Activated T-cell treated with anti-CD3 and anti-CD28 coated beads, Interleukin-2, amount 50 U/mL, for 24 hours (primary cell): ENCODE results near the gene KIRREL1.

Source experiments
- DNase-seq: peaks from one replicate; pipeline ENCODE4 v3.0.0-alpha.2; 2020
- H3K27ac Mint-ChIP-seq: 2 replicates; pipeline ENCODE4 v1.8.0; 2020; ENCODE audit warnings: mild to moderate bottlenecking, mixed read lengths
- H3K27me3 Mint-ChIP-seq: 2 replicates; pipeline ENCODE4 v1.8.0; 2020; ENCODE audit warnings: mixed read lengths
- H3K36me3 Mint-ChIP-seq: 2 replicates; pipeline ENCODE4 v1.8.0; 2020; ENCODE audit warnings: low read depth, mixed read lengths
- H3K4me1 Mint-ChIP-seq: 2 replicates; pipeline ENCODE4 v1.8.0; 2020; ENCODE audit warnings: low read depth, mixed read lengths
- H3K4me3 Mint-ChIP-seq: 2 replicates; pipeline ENCODE4 v1.8.0; 2020; ENCODE audit warnings: mild to moderate bottlenecking, moderate library complexity, mixed read lengths
- H3K9me3 Mint-ChIP-seq: 2 replicates; pipeline ENCODE4 v1.8.0; 2020; ENCODE audit warnings: mixed read lengths

Gene KIRREL1

GRCh38 chr1:158024737-158025136 lies 31.3 kb downstream of the KIRREL1 start:
- no peak overlapping the region for H3K4me3 Mint-ChIP-seq
- H3K27ac Mint-ChIP-seq: no peak overlapping the region
- peaks cover 10% of the 10 kb centered on the region for H3K27me3 Mint-ChIP-seq

GRCh38 chr1:158025576-158026230 lies 32.3 kb downstream of the KIRREL1 start:
- Mint-ChIP-seq H3K4me3 (no peak overlapping the region), H3K9me3 (no peaks in the 10 kb centered on the region), H3K27ac (no peak overlapping the region), H3K36me3 (no peaks in the 10 kb centered on the region), H3K4me1 (no peaks in the 10 kb centered on the region), H3K27me3 (peaks cover 5% of the 10 kb centered on the region)
- DNase-seq: no peak

More at GRCh38 chr1:158024737-158025136, 31.3 kb downstream of the KIRREL1 start:
- no peaks in the 10 kb centered on the region for H3K4me1 Mint-ChIP-seq
- H3K9me3 Mint-ChIP-seq: no peaks in the 10 kb centered on the region
- no peaks in the 10 kb centered on the region for H3K36me3 Mint-ChIP-seq
- no peak for DNase-seq

- no peaks in the 10 kb centered on the region for H3K4me1 Mint-ChIP-seq
- no peaks in the 10 kb centered on the region for H3K9me3 Mint-ChIP-seq
- DNase-seq: no peak
- no peaks in the 10 kb centered on the region for H3K36me3 Mint-ChIP-seq
- H3K27me3 Mint-ChIP-seq: peaks cover 5% of the 10 kb centered on the region
- no peak overlapping the region for H3K27ac Mint-ChIP-seq
- H3K4me3 Mint-ChIP-seq: no peak overlapping the region
These were observed 33.2 kb downstream of the KIRREL1 start for GRCh38 chr1:158026651-158027050.

- H3K36me3 Mint-ChIP-seq: no peaks in the 10 kb centered on the region
- H3K27me3 Mint-ChIP-seq: peaks cover 3% of the 10 kb centered on the region
- no peak for DNase-seq
- no peak overlapping the region for H3K27ac Mint-ChIP-seq
- H3K9me3 Mint-ChIP-seq: no peaks in the 10 kb centered on the region
- H3K4me3 Mint-ChIP-seq: no peak overlapping the region
- no peaks in the 10 kb centered on the region for H3K4me1 Mint-ChIP-seq
These were observed 34.1 kb downstream of the KIRREL1 start for GRCh38 chr1:158027508-158027907.

GRCh38 chr1:158028969-158029368 lies 35.5 kb downstream of the KIRREL1 start:
- Mint-ChIP-seq H3K36me3 (no peaks in the 10 kb centered on the region), H3K9me3 (no peaks in the 10 kb centered on the region), H3K4me3 (no peak overlapping the region), H3K4me1 (no peaks in the 10 kb centered on the region), H3K27ac (no peak overlapping the region), H3K27me3 (no peaks in the 10 kb centered on the region)
- no peak for DNase-seq

GRCh38 chr1:158035014-158035413 lies 41.6 kb downstream of the KIRREL1 start:
- Mint-ChIP-seq H3K27me3 (no peaks in the 10 kb centered on the region), H3K4me1 (no peaks in the 10 kb centered on the region), H3K9me3 (no peaks in the 10 kb centered on the region), H3K27ac (no peak overlapping the region), H3K4me3 (no peak overlapping the region), H3K36me3 (no peaks in the 10 kb centered on the region)
- no peak for DNase-seq

- no peak for DNase-seq
- Mint-ChIP-seq H3K4me1 (no peaks in the 10 kb centered on the region), H3K27ac (no peak overlapping the region)
These were observed 42.6 kb downstream of the KIRREL1 start for GRCh38 chr1:158035976-158036583.

GRCh38 chr1:158037008-158037865 lies 43.8 kb downstream of the KIRREL1 start:
- DNase-seq: no peak
- no peaks in the 10 kb centered on the region for H3K9me3 Mint-ChIP-seq
- H3K27ac Mint-ChIP-seq: no peak overlapping the region
- H3K4me3 Mint-ChIP-seq: no peak overlapping the region
- peaks cover 12% of the 10 kb centered on the region for H3K27me3 Mint-ChIP-seq
- no peaks in the 10 kb centered on the region for H3K4me1 Mint-ChIP-seq
- no peaks in the 10 kb centered on the region for H3K36me3 Mint-ChIP-seq

More at GRCh38 chr1:158035976-158036583, 42.6 kb downstream of the KIRREL1 start:
- H3K36me3 Mint-ChIP-seq: no peaks in the 10 kb centered on the region
- no peak overlapping the region for H3K4me3 Mint-ChIP-seq
- peaks cover 7% of the 10 kb centered on the region for H3K27me3 Mint-ChIP-seq
- H3K9me3 Mint-ChIP-seq: no peaks in the 10 kb centered on the region

- Mint-ChIP-seq H3K27ac (no peak overlapping the region), H3K9me3 (no peaks in the 10 kb centered on the region), H3K4me3 (no peak overlapping the region), H3K4me1 (no peaks in the 10 kb centered on the region), H3K36me3 (no peaks in the 10 kb centered on the region), H3K27me3 (peaks cover 12% of the 10 kb centered on the region)
- DNase-seq: no peak
These were observed 44.5 kb downstream of the KIRREL1 start for GRCh38 chr1:158037866-158038359.

GRCh38 chr1:158038793-158039192 lies 45.3 kb downstream of the KIRREL1 start:
- Mint-ChIP-seq H3K9me3 (no peaks in the 10 kb centered on the region), H3K36me3 (no peaks in the 10 kb centered on the region), H3K27ac (no peak overlapping the region), H3K4me1 (no peaks in the 10 kb centered on the region), H3K27me3 (peaks cover 12% of the 10 kb centered on the region), H3K4me3 (no peak overlapping the region)
- no peak for DNase-seq

- H3K9me3 Mint-ChIP-seq: no peaks in the 10 kb centered on the region
These were observed 45.9 kb downstream of the KIRREL1 start for GRCh38 chr1:158039380-158039779.

GRCh38 chr1:158040323-158040722 lies 46.9 kb downstream of the KIRREL1 start:
- H3K4me1 Mint-ChIP-seq: no peaks in the 10 kb centered on the region
- DNase-seq: no peak
- no peak overlapping the region for H3K27ac Mint-ChIP-seq
- H3K27me3 Mint-ChIP-seq: peaks cover 16% of the 10 kb centered on the region
- no peaks in the 10 kb centered on the region for H3K36me3 Mint-ChIP-seq
- no peak overlapping the region for H3K4me3 Mint-ChIP-seq
- H3K9me3 Mint-ChIP-seq: no peaks in the 10 kb centered on the region

More at GRCh38 chr1:158039380-158039779, 45.9 kb downstream of the KIRREL1 start:
- Mint-ChIP-seq H3K27ac (no peak overlapping the region), H3K4me3 (no peak overlapping the region), H3K4me1 (no peaks in the 10 kb centered on the region), H3K27me3 (peaks cover 12% of the 10 kb centered on the region), H3K36me3 (no peaks in the 10 kb centered on the region)
- DNase-seq: no peak

- Mint-ChIP-seq H3K4me1 (no peaks in the 10 kb centered on the region), H3K27me3 (peaks cover 25% of the 10 kb centered on the region), H3K27ac (no peak overlapping the region), H3K36me3 (no peaks in the 10 kb centered on the region), H3K4me3 (no peak overlapping the region), H3K9me3 (no peaks in the 10 kb centered on the region)
- no peak for DNase-seq
These were observed 49.8 kb downstream of the KIRREL1 start for GRCh38 chr1:158043232-158043631.

GRCh38 chr1:158045639-158046038 lies 52.2 kb downstream of the KIRREL1 start:
- H3K4me1 Mint-ChIP-seq: no peaks in the 10 kb centered on the region
- no peak for DNase-seq
- H3K27ac Mint-ChIP-seq: no peak overlapping the region
- H3K4me3 Mint-ChIP-seq: no peak overlapping the region
- no peaks in the 10 kb centered on the region for H3K9me3 Mint-ChIP-seq
- H3K27me3 Mint-ChIP-seq: peaks cover 22% of the 10 kb centered on the region
- H3K36me3 Mint-ChIP-seq: no peaks in the 10 kb centered on the region
